Mesendoderm (in vitro differentiated cells): ENCODE results near the gene BRICD5.

Experiments
- DNase-seq: peaks from one replicate; pipeline ENCODE4 v3.0.0; 2013
- H2AK5ac ChIP-seq: 2 replicates; pipeline ENCODE4 v1.6.1; 2013; ENCODE audit warnings: low read length, inconsistent platforms
- H2BK120ac ChIP-seq: 2 replicates; pipeline ENCODE4 v1.6.1; 2013; ENCODE audit warnings: low read depth, mild to moderate bottlenecking, low read length, moderate library complexity, mixed read lengths
- H2BK15ac ChIP-seq: replicated peaks from 2 replicates; pipeline ENCODE4 v1.6.1; 2013; ENCODE audit warnings: low read depth, mild to moderate bottlenecking, moderate library complexity
- H2BK5ac ChIP-seq: 2 replicates; pipeline ENCODE4 v1.6.1; 2013; ENCODE audit warnings: low read length, inconsistent platforms
- H3K18ac ChIP-seq: 2 replicates; pipeline ENCODE4 v1.6.1; 2013; ENCODE audit warnings: mild to moderate bottlenecking, low read length, mixed read lengths
- H3K23ac ChIP-seq: one replicate; pipeline ENCODE4 v1.6.1; 2013; ENCODE audit warnings: low read length
- H3K27ac ChIP-seq: 2 replicates; pipeline ENCODE4 v1.5.1; 2013; ENCODE audit warnings: low read depth, mild to moderate bottlenecking, inconsistent platforms, low read length, moderate library complexity
- H3K27me3 ChIP-seq: 2 replicates; pipeline ENCODE4 v1.6.1; 2013; ENCODE audit warnings: low read length, control low read depth, mild to moderate bottlenecking, inconsistent platforms; ENCODE audit not compliant: insufficient read depth, poor library complexity
- H3K36me3 ChIP-seq: 2 replicates; pipeline ENCODE4 v1.6.1; 2013; ENCODE audit warnings: low read length, inconsistent platforms; ENCODE audit not compliant: control insufficient read depth, insufficient read depth
- H3K4ac ChIP-seq: one replicate; pipeline ENCODE4 v1.6.1; 2013; ENCODE audit warnings: low read depth, mild to moderate bottlenecking, low read length, moderate library complexity
- H3K4me1 ChIP-seq: 2 replicates; pipeline ENCODE4 v1.6.1; 2013; ENCODE audit warnings: low read depth, low read length, inconsistent platforms; ENCODE audit not compliant: control insufficient read depth
- H3K4me2 ChIP-seq: 2 replicates; pipeline ENCODE4 v1.6.1; 2013; ENCODE audit warnings: low read length
- H3K4me3 ChIP-seq: 2 replicates; pipeline ENCODE4 v1.5.1; 2013; ENCODE audit warnings: mild to moderate bottlenecking, low read length
- H3K56ac ChIP-seq: one replicate; pipeline ENCODE4 v1.6.1; 2013; ENCODE audit warnings: low read length
- H3K79me1 ChIP-seq: 2 replicates; pipeline ENCODE4 v1.6.1; 2013; ENCODE audit warnings: low read length, inconsistent platforms
- H3K79me2 ChIP-seq: 2 replicates; pipeline ENCODE4 v1.6.1; 2013; ENCODE audit warnings: mild to moderate bottlenecking, low read length; ENCODE audit not compliant: control insufficient read depth, insufficient read depth
- H3K9ac ChIP-seq: 2 replicates; pipeline ENCODE4 v1.6.1; 2013; ENCODE audit warnings: low read length, inconsistent platforms
- H4K5ac ChIP-seq: one replicate; pipeline ENCODE4 v1.6.1; 2013; ENCODE audit warnings: low read length
- H4K8ac ChIP-seq: one replicate; pipeline ENCODE4 v1.6.1; 2013; ENCODE audit warnings: low read depth, mild to moderate bottlenecking, control low read depth, low read length, moderate library complexity
- WGBS: extraction: QIAGEN DNeasy Blood & Tissue Kit; methylation state at CpG from one replicate; pipeline ENCODE4 v1.1.7; 2013; ENCODE audit warnings: low lambda C conversion rate, missing lambda C conversion rate; ENCODE audit not compliant: insufficient coverage; ENCODE audit errors: extremely low coverage; 5-methylcytosine and 5-hydroxymethylcytosine counted together

The BRICD5 gene

GRCh38 chr16:2211923-2212347 lies 1.3 kb upstream of the BRICD5 start:
- no CpG with 5 or more reads among the region's 11 CpGs for WGBS
- no peak overlapping the region for H2BK120ac ChIP-seq
- H2AK5ac ChIP-seq: no peak overlapping the region
- no peak overlapping the region for H2BK15ac ChIP-seq
- H3K36me3 ChIP-seq: peaks cover 6% of the 10 kb centered on the region
- no peak overlapping the region for H3K4me2 ChIP-seq
- no peaks in the 10 kb centered on the region for H3K27me3 ChIP-seq
- H4K5ac ChIP-seq: no peak overlapping the region
- no peak overlapping the region for H3K4ac ChIP-seq
- no peak overlapping the region for H3K4me3 ChIP-seq
- no peak overlapping the region for H3K18ac ChIP-seq
- peaks cover 24% of the 10 kb centered on the region for H3K79me2 ChIP-seq
- no peak overlapping the region for H3K56ac ChIP-seq
- H3K9ac ChIP-seq: no peak overlapping the region
- H3K23ac ChIP-seq: no peak overlapping the region
- no peak overlapping the region for H3K27ac ChIP-seq
- no peak for DNase-seq
- H3K79me1 ChIP-seq: peaks cover 12% of the 10 kb centered on the region
- H3K4me1 ChIP-seq: peaks cover 3% of the 10 kb centered on the region
- H2BK5ac ChIP-seq: no peak overlapping the region
- no peak overlapping the region for H4K8ac ChIP-seq

GRCh38 chr16:2210009-2210332 lies 692 bp downstream of the BRICD5 start:
- no CpG with 5 or more reads among the region's 17 CpGs for WGBS
- DNase-seq: no peak
- H2BK15ac ChIP-seq: no peak overlapping the region
- no peak overlapping the region for H4K5ac ChIP-seq
- peaks cover 3% of the 10 kb centered on the region for H3K4me1 ChIP-seq
- H3K27me3 ChIP-seq: no peaks in the 10 kb centered on the region
- H3K4me3 ChIP-seq: no peak overlapping the region
- no peak overlapping the region for H3K4me2 ChIP-seq
- H3K9ac ChIP-seq: no peak overlapping the region
- H3K36me3 ChIP-seq: peaks cover 6% of the 10 kb centered on the region
- no peak overlapping the region for H3K4ac ChIP-seq
- H2AK5ac ChIP-seq: no peak overlapping the region
- no peak overlapping the region for H3K56ac ChIP-seq
- H3K79me1 ChIP-seq: peaks cover 15% of the 10 kb centered on the region
- no peak overlapping the region for H3K23ac ChIP-seq
- no peak overlapping the region for H2BK5ac ChIP-seq
- H3K79me2 ChIP-seq: peaks cover 24% of the 10 kb centered on the region
- H3K27ac ChIP-seq: no peak overlapping the region
- no peak overlapping the region for H4K8ac ChIP-seq
- H3K18ac ChIP-seq: no peak overlapping the region
- H2BK120ac ChIP-seq: no peak overlapping the region

- Histone ChIP-seq H3K27me3 (no peaks in the 10 kb centered on the region), H2AK5ac (no peak overlapping the region), H4K5ac (no peak overlapping the region), H2BK120ac (no peak overlapping the region), H3K79me1 (peaks cover 15% of the 10 kb centered on the region), H3K4me2 (no peak overlapping the region), H3K4me1 (peaks cover 3% of the 10 kb centered on the region), H3K23ac (no peak overlapping the region), H2BK5ac (no peak overlapping the region), H4K8ac (no peak overlapping the region), H3K9ac (no peak overlapping the region), H2BK15ac (no peak overlapping the region), H3K36me3 (peaks cover 6% of the 10 kb centered on the region), H3K4ac (no peak overlapping the region), H3K18ac (no peak overlapping the region), H3K56ac (no peak overlapping the region), H3K4me3 (no peak overlapping the region), H3K27ac (no peak overlapping the region), H3K79me2 (peaks cover 23% of the 10 kb centered on the region)
- no peak for DNase-seq
- whole genome bisulfite sequencing: no CpG with 5 or more reads among the region's 29 CpGs
Measured at GRCh38 chr16:2209258-2210008, 1.2 kb downstream of the BRICD5 start.

GRCh38 chr16:2208772-2209171 lies 1.9 kb downstream of the BRICD5 start:
- Histone ChIP-seq H3K56ac (no peak overlapping the region), H3K27me3 (no peaks in the 10 kb centered on the region), H3K4ac (no peak overlapping the region), H2BK15ac (no peak overlapping the region), H2AK5ac (no peak overlapping the region), H3K27ac (no peak overlapping the region), H3K36me3 (peaks cover 6% of the 10 kb centered on the region), H3K4me1 (peaks cover 3% of the 10 kb centered on the region), H3K4me3 (no peak overlapping the region), H2BK120ac (no peak overlapping the region), H2BK5ac (no peak overlapping the region), H3K23ac (no peak overlapping the region), H3K79me2 (peaks cover 17% of the 10 kb centered on the region), H4K5ac (no peak overlapping the region), H3K4me2 (no peak overlapping the region), H3K79me1 (peaks cover 12% of the 10 kb centered on the region), H4K8ac (no peak overlapping the region), H3K9ac (no peak overlapping the region), H3K18ac (no peak overlapping the region)
- no CpG with 5 or more reads among the region's 9 CpGs for WGBS
- no peak for DNase-seq

- Histone ChIP-seq H3K36me3 (peaks cover 6% of the 10 kb centered on the region), H2BK5ac (no peak overlapping the region), H3K23ac (no peak overlapping the region), H2BK15ac (no peak overlapping the region), H3K27ac (no peak overlapping the region), H3K79me1 (peaks cover 12% of the 10 kb centered on the region), H4K8ac (no peak overlapping the region), H3K4me1 (peaks cover 3% of the 10 kb centered on the region), H2AK5ac (no peak overlapping the region), H3K4me3 (no peak overlapping the region), H3K27me3 (no peaks in the 10 kb centered on the region), H3K4me2 (no peak overlapping the region), H3K9ac (no peak overlapping the region), H3K56ac (no peak overlapping the region), H3K4ac (no peak overlapping the region), H4K5ac (no peak overlapping the region), H3K18ac (no peak overlapping the region), H2BK120ac (no peak overlapping the region), H3K79me2 (peaks cover 12% of the 10 kb centered on the region)
- DNase-seq: no peak
- no CpG with 5 or more reads among the region's 23 CpGs for WGBS
Measured at GRCh38 chr16:2208308-2208707, 2.4 kb downstream of the BRICD5 start.

GRCh38 chr16:2207872-2208271 lies 2.8 kb downstream of the BRICD5 start:
- H3K9ac ChIP-seq: no peak overlapping the region
- peaks cover 2% of the 10 kb centered on the region for H3K4me1 ChIP-seq
- no peak overlapping the region for H4K8ac ChIP-seq
- H4K5ac ChIP-seq: no peak overlapping the region
- no peak overlapping the region for H3K27ac ChIP-seq
- no peak overlapping the region for H2BK120ac ChIP-seq
- H3K4me2 ChIP-seq: no peak overlapping the region
- H3K4me3 ChIP-seq: no peak overlapping the region
- no peak overlapping the region for H2BK15ac ChIP-seq
- H3K27me3 ChIP-seq: no peaks in the 10 kb centered on the region
- H3K36me3 ChIP-seq: peaks cover 6% of the 10 kb centered on the region
- no CpG with 5 or more reads among the region's 9 CpGs for WGBS
- H3K56ac ChIP-seq: no peak overlapping the region
- H3K18ac ChIP-seq: no peak overlapping the region
- H3K79me2 ChIP-seq: peaks cover 8% of the 10 kb centered on the region
- no peak overlapping the region for H2AK5ac ChIP-seq
- no peak overlapping the region for H3K4ac ChIP-seq
- no peak overlapping the region for H2BK5ac ChIP-seq
- DNase-seq: no peak
- H3K23ac ChIP-seq: no peak overlapping the region
- peaks cover 9% of the 10 kb centered on the region for H3K79me1 ChIP-seq
